Measurements from ENCODE around the gene RPL13. TPM values are rescaled to one million over a fixed set of nuclear protein-coding genes. Genes with fewer than 3 reads are reported as not detected.

The RPL13 gene
- total RNA-seq: 9,039 and 11,152 TPM in 2 replicates

GRCh38 chr16:89560378-89561141 is at the start of gene RPL13:
Gene RPL13, plus strand, starts transcription at chr16:89560682. Its CDS starts 278 bp downstream, at chr16:89560960.

GRCh38 chr16:89575247-89576152 is 15.0 kb downstream of the RPL13 start, which contains the start of gene CPNE7:
Gene CPNE7, plus strand, starts transcription at chr16:89575758. Its CDS starts 140 bp downstream, at chr16:89575898.

GRCh38 chr16:89613231-89613953 is 52.9 kb downstream of the RPL13 start, which contains the start of gene DPEP1:
Gene DPEP1, plus strand, starts transcription at chr16:89613642. Its CDS starts 16,769 bp downstream, at chr16:89630411.

Other genes starting within 250 kb of the RPL13 start
- 47.0 and 58.6 TPM in 2 replicates for gene ANKRD11, start 70.1 kb upstream of the RPL13 start, total RNA-seq
- 46.0 and 67.1 TPM in 2 replicates for gene SPG7, start 52.3 kb upstream of the RPL13 start, total RNA-seq
- 11.6 and 29.1 TPM in 2 replicates for gene CPNE7, start 15.1 kb downstream of the RPL13 start, total RNA-seq
- gene DPEP1, start 53.0 kb downstream of the RPL13 start, total RNA-seq: 2.8 and 5.5 TPM in 2 replicates
- gene CHMP1A, start 97.0 kb downstream of the RPL13 start, total RNA-seq: 74.3 and 82.3 TPM in 2 replicates
- 2.0 and 7.6 TPM in 2 replicates for gene SPATA33, start 97.2 kb downstream of the RPL13 start, total RNA-seq
- 41.0 and 45.5 TPM in 2 replicates for gene CDK10, start 126.0 kb downstream of the RPL13 start, total RNA-seq
- gene SPATA2L, start 141.0 kb downstream of the RPL13 start, total RNA-seq: 10.3 and 19.4 TPM in 2 replicates
- 7.8 and 12.0 TPM in 2 replicates for gene VPS9D1, start 160.2 kb downstream of the RPL13 start, total RNA-seq
- gene ZNF276, start 160.9 kb downstream of the RPL13 start, total RNA-seq: 14.0 and 16.8 TPM in 2 replicates

Measured in pericardium fibroblast (primary cell).